Inferior parietal cortex (tissue), 1 donor: ENCODE data around the gene POU6F1.

Source experiments
- DNase-seq: peaks from one replicate; pipeline ENCODE4 v3.0.0-alpha.2; 2016; ENCODE audit errors: extremely low spot score

Gene POU6F1

DNA sequence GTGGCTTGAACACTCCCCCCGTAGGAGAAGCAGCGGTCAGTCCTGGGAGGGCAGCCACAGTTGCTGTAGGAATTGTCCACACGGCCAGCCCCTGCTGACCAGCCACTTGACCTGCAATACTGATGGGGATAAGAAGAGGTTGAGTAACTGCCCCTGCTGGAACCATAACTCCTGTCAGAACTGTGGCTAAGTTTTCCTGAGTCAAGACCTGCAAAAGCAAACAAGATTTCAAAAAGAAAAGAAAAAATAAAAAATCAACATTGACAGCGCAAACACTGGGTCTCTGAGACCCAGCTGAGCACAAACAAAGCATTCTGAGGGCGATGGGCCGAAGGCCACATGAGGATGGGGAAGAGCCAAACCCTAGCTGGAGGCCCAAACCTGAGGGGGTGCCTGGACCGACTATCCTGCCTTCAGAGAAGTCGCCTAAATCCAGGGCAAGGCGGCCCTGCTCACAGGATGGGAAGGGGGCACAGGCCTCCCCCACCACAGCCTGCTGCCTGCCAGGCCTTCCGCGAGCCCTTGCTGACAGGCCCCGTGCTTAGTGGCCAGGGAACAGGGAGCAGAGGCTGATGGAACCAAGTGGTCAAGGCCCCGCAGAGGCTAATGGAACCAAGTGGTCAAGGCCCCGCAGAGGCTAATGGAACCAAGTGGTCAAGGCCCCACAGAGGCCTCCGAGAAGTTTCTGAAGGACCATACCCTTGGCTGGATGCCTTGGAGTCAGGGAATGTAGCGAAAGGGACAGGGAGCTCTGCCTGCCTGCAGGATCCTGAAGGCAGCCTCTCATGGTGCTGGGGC is 19.1 kb downstream of the POU6F1 start:
- DNase-seq: no peak

DNA sequence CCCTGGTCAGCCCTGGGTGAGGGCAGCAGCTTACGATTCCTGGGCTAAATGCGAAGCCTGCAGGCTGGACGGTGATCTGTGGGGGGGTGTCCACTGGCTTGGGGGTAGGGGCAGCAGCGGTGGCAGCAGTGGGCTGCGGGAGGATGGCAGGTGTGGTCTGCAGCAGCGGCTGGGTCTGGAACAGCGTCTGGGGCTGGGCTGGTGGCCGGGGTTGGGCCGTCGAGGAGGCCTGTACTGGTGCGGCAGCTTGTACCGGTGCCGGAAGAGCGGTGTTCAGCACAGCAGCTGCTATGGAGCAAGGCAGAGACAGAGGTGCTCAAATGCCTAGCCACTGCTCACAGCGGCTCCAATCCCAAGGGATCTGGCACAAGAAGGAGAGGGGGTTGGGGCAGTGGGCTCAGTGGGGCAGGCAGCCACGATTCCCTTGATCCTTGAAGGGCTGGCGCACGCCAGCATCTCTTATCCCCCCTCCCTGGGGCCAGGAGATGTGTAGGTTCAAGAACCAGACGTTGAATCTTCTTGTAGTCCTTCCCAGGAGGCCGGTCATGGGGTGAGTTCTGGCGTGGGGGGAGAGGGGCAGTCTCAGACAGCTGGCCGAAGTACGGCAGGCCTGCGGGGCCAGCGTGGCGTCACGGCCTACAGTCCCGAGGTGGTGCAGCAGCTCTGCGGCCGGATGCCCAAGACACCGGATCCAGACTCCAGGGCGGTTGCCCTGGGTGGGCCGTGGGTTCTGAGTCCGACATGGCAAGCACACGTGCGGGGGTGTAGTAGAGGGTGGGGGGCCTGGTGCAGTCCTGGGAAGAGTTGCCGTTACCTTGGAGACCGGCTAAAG is 19.9 kb downstream of the POU6F1 start:
- DNase-seq: no peak

DNA sequence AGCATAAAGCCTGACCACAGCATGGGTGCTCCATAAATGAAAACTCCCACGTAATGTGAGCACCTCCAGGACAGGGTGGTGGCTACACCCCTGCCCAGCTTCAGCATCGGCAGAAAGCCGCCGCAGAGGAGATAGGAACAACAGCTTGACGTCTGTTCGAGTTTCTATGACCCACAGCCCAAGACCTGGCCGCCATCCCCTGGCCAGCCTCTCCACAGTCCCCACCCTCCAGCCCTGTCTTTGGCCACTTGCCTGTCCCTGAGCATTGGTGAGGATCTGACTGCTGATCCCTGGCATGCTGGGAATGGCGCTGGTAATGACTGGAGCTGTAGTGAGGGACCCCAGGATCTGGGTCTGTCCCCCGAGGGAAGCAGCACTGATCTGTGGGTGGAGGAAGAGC is 21.3 kb downstream of the POU6F1 start:
- DNase-seq: no peak

DNA sequence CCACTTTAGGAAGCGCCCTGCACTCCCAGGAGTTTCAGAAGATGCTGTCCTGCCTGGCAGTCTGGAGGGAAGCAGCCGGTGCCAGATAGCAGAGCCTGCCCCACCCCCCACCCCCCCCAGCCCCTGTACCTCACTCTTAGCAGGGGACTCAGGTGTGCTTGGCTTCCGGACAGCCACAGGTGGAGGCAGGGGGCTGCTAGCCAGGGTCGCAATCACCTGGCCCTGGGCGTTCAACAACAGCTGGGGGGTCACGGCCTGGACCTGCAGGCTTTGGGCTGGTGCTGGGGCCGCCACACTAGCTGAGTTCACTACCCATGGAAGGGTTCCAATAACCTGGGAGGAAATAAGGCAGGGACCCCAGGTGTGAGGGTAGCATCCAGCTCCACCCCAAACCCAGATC is 22.0 kb downstream of the POU6F1 start:
- DNase-seq: no peak

DNA sequence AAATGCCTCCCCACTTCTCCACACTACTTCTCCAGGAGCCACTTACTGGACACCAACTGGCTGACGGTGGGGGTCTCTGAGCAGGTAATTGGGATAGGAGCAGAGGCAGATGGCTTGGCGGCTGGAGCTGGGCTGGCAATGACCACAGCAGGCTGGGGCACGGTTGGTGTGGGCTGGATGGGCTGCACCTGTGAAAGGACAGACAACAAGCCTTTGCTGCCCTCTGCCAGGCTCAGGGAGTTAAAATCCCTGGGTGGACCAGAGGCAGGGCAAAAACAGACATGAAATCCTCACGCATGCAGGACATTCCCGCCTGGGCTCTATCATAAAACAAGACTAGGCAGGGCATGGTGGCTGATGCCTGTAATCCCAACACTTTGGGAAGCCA is 25.6 kb downstream of the POU6F1 start:
- DNase-seq: no peak

DNA sequence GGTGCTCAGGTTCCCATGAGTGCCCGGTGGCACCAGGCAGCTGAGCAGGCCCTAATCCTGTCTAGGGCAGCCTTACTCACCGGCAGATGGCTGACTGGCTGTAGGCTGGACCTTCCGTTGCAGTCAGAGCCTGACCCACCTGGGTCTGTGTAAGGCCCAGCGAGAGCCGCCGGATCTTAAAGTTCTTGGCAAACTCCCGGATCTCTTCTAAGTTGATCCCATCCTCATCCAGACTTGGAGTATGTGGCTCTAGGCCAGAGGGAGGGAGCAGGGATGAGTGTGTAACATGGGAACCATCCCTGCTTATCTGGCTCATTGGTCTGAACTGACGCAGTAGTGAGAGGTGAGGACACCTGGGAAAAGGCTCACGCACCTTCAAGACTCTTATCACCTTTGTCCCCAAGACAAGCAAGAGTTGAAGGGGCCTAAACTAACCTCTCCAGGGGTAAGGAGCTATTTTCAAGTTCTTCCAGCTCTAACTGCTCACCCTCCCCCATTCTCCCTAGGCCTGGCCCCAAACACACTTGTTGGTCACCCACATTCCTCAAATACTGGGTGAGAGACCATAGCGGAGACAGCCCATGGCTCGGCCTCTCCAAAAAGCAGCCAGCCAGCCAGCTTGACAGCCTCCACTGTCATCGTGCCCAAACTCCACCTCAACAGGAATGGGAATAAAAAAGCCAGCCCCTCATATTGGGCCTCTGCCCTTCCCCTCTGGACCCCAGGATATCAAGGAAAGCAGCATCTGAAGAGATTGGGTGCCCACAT is 26.2 kb downstream of the POU6F1 start:
- no peak for DNase-seq

DNA sequence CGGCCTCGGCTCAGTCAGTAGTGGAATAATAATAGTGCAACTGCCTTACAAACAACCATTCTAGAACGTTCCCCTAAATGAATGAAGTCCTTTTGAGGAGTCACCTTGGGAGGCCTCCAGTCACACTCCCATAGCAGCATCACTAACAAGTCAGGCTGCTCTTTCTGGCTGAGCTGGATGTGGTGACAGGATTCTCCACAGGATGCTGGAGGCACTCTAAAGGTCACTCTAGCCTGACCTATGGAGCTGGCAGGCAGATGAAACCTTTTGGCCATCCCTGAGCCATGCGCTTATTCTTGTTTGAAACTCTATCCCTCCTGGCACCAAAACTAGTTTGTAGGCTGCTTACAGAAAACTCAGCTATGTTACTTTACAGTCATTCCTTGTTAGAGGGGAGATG is 27.0 kb downstream of the POU6F1 start:
- no peak for DNase-seq

DNA sequence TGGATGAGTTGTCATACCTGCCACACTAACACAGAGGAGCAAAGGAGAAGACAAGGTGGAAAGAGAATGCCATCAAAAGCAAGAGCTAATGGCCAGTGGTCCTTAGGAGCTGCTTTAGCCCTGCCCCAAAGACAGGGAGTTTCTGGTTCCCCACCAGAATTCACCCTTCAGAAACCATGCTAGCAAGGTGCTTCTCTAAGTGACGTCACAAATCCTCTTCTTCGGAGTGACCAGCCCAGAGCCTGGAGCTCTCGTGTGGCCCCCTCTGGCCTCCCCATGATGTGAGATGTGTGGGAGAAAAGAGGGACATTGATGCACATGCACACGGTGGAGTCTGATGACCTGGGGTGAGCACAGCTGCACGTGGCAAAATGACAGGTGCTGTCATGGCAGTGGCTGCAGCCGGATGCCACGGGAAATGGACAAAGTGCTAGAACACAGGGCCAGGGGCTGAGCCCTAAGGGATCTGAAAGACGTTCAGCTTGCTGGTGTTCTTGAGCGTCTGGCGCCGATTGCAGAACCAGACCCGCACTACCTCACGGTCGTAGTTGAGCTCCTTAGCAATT is 28.0 kb downstream of the POU6F1 start:
- no peak for DNase-seq

DNA sequence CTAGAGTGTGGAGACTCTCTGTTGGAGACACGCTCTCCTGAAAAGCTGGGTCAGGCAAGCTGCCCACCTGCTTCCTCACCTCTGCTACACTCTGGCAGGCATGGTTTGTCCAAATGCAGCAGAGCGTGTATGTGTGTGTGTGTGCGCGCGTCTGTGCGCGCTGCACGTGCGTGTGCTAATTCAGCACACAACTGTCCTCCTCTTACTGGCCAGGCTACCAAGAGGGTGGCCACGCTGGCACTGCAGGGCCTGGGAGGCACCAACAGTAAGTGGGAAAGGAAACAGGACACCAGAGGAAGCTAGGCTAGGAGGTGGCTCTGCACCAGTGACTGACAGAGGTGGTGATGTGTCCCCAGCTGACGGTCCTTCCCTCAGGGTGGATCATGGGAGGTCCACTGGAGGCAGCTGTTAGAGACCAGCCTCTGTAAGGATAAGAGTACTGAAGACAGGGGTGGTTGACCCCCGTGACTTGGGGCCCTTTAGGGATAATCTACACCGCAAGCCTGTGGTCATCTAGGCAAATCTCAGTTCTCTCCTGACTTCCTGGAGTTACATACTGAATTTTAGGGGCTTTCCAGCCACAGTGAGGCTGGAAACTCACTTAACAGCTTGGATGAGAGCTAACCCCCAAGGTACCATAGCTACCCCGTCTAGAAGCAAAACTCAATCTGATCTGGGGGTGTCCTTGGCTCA is 29.4 kb downstream of the POU6F1 start:
- DNase-seq: no peak

DNA sequence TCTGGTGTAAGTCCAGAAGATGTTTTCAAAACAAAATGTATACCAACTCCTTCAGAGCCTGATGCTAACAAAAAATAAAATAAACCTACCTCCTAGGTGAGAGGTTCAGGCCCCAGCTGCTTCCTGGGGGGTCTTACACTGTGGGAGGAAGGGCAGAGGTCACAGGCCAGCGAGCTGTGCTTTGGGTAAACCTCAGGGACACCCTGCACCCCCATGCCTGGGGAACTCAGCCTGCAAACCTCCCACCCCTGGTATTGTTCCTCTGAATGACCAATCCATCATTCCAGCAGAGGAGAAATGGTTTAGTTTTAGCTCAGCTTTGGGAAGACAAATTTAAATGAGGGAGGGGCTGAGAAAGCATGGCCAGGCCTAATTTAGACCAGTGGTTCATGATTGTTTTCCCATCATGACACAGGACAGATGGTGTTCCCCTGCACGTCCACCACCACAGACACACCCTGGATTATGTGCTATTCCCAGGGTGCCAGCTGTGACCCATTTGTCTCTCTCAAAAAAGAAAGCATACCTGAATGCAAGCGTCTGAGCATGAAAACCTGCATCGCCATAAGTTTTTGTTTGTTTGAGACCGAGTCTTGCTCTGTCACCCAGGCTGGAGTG is 30.4 kb downstream of the POU6F1 start:
- no peak for DNase-seq

DNA sequence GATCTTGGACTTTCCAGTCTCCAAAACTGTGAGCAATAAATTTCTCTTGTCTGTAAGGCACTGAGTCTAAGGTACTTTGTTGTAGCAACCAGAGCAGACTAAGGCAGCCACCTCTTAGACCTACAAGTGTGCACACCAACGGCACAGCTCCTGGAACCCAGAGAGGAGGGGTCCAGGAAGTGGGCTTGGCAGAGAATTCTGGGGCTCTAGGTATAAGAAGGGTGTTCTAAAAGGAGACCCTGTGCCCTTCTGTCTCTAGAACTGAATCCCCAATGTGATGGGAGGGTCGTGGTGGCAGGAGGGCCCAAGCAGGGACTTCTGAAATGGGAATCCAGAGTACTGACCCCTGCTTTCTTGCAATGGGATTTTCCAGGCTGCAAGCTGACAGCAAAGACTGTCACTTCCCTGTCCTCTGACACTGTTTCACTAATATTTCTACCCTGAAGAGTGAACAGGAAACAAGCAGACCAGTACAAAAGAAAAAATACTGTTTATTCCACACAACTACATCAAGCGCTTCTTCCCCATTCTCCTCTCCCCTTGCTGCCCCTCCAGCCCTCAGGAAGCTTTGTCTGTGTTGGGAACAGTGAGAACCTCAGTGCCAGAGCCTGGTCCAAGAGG is 31.3 kb downstream of the POU6F1 start:
- DNase-seq: no peak

DNA sequence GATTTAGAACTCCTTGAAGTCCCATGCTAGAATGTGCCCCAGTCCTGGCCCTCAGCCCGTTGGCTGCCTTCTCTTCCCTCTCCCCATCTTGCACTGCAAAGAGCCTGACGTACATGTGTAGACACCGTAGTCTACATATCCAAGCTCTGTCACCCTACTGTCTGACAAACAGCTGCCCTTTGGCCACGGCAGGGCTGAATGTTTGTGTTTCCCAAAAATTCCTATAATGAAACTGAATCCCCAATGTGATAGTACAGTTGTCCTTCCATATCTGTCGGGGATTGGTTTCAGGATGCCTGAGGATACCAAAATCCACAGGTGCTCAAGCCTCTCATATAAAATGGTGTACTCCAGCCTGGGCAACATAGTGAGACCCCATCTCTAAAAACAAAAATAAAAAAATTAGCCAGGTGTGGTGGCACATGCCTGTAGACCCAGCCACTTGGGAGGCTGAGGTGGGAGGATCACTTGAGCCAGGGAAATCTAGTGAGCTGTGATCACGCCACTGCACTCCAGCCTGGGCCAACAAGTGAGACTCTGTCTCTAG is 32.6 kb downstream of the POU6F1 start:
- DNase-seq: no peak

DNA sequence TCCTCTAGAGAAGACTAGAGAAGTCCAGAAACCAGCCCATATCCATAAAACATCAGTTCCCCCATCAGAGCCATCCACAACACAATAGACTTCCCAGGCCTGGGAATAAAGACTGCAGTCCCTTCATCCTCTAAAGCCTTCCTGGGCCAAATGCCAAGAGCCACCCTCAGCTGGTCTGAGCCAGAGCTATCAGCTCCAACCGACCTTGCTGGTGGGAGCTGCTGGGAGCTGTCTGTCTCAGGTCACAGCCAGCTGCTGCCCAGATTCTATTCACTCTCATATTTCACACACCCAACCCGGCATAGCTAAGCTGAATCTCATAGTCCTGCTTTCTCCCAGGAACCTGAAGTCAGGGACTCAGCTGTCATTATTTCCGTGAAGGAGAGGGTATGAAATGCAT is 34.0 kb downstream of the POU6F1 start:
- no peak for DNase-seq

DNA sequence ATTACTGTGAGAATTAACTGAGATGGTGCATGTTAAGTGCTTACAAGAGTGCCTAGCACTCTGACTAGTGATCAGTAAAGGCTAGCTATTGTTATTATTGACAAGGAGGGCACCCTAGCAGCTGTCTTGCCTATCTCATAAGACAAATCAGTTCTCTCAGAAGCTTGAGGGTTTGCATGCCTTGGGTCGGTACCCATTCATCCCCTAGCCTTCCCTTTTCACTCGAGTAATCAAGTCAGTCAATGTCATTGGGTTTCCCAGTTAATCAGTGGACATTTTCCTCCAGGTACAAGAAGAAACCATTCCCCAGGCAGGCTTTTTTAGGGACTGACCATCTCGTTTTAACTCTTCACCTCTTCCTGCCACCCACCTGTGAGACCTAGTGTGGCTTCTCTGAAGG is 34.5 kb downstream of the POU6F1 start:
- no peak for DNase-seq

DNA sequence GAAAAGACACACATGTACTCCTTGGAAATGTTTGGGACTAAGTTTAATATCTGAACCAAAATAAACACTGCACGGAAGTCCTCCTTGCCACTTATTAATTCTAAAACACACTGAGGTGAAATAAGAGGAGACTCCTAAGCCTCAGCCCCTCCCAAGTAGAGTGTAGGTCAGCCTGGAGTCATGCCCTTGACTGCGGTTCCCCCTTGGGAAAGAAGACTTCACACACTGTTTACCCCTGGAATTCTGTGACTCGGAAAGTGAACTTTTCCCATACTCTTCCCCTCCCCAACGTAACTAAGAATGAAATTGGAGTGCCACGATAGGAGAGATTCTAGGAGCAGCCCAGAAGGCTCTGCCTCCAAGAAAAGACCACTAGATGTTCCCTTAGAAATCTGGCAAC is 36.3 kb downstream of the POU6F1 start:
- no peak for DNase-seq

DNA sequence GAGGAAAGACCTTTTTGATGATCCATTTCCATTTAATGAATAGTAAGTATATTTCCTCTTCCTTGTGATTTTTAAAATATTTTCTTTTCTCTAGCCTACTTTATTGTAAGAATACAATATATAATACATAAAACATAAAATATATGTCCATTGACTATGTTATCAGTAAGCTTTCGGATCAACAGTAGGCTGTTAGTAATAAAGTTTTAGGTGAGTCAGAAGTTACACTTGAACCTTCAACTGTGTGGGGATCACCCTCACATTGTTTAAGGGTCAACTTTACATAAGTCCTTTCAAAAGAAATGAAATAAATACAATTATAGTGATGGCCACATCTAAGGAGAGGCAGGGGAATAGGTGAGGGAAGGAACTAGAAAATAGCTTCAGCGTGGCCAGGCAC is 40.0 kb downstream of the POU6F1 start:
- DNase-seq: no peak

DNA sequence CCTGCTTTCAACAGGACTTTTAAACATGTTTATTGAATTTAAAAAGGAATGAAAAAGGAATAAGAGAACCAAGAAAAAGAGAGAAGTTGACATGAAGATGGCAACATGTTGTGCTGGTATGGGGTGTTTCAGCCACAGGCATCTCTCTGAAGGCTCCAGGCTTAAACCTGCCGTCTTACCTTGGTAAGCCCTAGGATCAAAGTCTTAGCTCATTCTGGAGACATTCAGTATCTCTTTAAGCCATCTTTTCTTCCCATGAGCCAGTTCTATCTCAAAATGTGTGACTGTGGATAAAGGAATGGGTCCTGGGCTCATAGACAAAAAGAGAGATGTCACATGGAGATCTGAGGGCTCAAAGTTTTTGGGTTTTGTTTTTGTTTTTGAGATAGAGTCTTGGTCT is 43.4 kb downstream of the POU6F1 start:
- no peak for DNase-seq

DNA sequence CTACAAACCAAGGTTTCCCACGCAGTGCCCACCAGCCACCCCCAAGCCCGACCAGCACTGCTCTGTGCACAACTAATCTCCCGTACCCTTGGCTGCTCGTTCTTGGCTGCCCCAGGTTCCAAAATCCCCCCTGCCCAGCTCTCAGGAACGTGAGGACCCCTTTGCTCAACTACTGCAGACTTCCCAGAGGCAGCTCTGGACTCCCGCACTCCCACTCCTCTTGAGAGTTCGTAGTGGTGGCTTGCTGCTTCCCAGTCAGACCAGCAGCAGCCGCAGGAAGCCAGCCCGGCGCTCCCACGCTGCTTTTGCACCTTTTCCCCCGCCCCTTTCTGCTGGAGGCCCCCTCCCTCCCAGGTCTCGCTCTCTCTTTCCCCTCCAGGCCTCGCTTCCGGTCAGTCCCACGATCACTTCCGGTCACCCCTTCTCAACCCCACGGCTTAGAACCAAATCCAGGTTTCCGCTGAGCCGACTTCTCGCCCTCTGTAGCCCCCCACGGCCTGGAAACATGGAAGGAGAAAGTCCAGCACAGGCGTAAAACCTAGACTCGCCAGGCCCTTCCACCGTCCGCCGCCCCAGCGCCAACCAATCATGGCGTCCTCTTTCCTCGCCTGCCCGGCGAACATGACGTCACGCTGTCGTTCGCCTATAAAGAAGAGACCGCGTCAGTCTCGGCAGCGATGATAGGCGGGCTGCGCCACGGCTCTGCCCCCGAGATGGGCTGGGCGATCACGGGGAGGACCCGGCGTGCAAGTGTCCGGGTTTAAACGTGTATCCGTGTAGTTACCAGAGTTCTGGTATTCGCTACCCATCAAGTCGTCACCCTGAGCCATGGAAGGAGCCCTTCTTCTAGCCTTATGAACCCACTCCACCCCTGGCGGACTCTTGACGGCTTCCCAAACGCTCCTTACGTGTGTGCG is 45.1 kb downstream of the POU6F1 start, which contains the start of gene TFCP2:
Gene TFCP2, minus strand, starts transcription at position 621 of the 917 bp plus-strand sequence. CDS start 713 bp downstream, outside the sequence.
- DNase-seq: peak; percentile 96

DNA sequence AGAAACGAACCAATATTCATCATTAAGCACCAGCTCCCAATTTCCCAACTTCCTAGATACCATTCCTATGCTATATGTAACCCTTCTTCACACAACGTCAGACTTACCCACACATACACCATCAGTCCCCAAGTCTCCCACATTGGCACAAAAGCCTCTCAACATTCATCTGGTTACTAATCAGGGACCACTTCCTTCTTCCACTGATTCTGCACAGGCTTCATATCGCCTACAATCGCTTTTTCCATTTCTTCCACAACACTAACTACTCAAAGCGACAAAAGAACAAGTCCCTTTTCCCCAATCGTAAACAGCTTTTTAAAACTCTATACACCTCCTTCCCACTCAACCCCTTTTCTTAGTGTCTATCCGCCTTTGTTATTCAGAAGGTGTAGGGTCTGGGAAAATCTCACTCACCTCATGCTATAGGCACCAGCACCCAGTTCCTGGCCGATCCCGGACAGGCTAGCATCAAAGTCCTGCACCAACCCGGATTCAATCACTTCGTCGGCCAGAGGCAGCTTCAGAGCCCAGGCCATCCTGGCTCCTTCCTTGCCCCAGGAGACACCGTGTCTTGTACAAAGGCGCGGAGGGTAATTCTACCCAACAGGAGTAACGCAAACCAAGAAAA is 45.9 kb downstream of the POU6F1 start:
- DNase-seq: peak; percentile 21
